Nephron progenitor cell (in vitro differentiated cells): ENCODE results near the gene H19.

ENCODE experiments used
- DNase-seq: peaks from one replicate; pipeline ENCODE4 v3.0.0; 2021
- H3K27ac Mint-ChIP-seq: 2 replicates; pipeline ENCODE4 v1.8.0; 2021; ENCODE audit warnings: mild to moderate bottlenecking, moderate library complexity, mixed read lengths
- H3K27me3 Mint-ChIP-seq: 2 replicates; pipeline ENCODE4 v1.8.0; 2021; ENCODE audit warnings: mild to moderate bottlenecking, low read depth, mixed read lengths; ENCODE audit not compliant: poor library complexity
- H3K36me3 Mint-ChIP-seq: 2 replicates; pipeline ENCODE4 v1.8.0; 2021; ENCODE audit warnings: low read depth, mixed read lengths
- H3K4me1 Mint-ChIP-seq: 2 replicates; pipeline ENCODE4 v1.8.0; 2021; ENCODE audit warnings: mixed read lengths
- H3K4me3 Mint-ChIP-seq: 2 replicates; pipeline ENCODE4 v1.8.0; 2021; ENCODE audit warnings: mild to moderate bottlenecking, moderate library complexity, mixed read lengths
- H3K9me3 Mint-ChIP-seq: 2 replicates; pipeline ENCODE4 v1.8.0; 2021; ENCODE audit warnings: mild to moderate bottlenecking, moderate library complexity, mixed read lengths
- CTCF ChIP-seq: fragments of 200-600 bp; sonication (generic); IDR thresholded peaks from 2 replicates; pipeline ENCODE4 v1.5.0; 2021; ENCODE audit warnings: antibody characterized with exemption

H19 gene

GRCh38 chr11:2002042-2002776, 4.6 kb upstream of the H19 start:
- Mint-ChIP-seq H3K4me1 (no peaks in the 10 kb centered on the region), H3K27me3 (no peaks in the 10 kb centered on the region), H3K36me3 (no peaks in the 10 kb centered on the region), H3K4me3 (no peak overlapping the region), H3K9me3 (no peaks in the 10 kb centered on the region), H3K27ac (no peak overlapping the region)
- no peak for TF ChIP-seq CTCF
- DNase-seq, result no peak

- H3K4me3 Mint-ChIP-seq, result no peak overlapping the region
- no peaks in the 10 kb centered on the region for H3K27me3 Mint-ChIP-seq
- no peak for TF ChIP-seq CTCF
- no peaks in the 10 kb centered on the region for H3K36me3 Mint-ChIP-seq
- no peaks in the 10 kb centered on the region for H3K9me3 Mint-ChIP-seq
- DNase-seq, result no peak
- no peak overlapping the region for H3K27ac Mint-ChIP-seq
- no peaks in the 10 kb centered on the region for H3K4me1 Mint-ChIP-seq
Measured at GRCh38 chr11:1998861-1999260, 1.2 kb upstream of the H19 start.

GRCh38 chr11:1998290-1998689, 648 bp upstream of the H19 start:
- Mint-ChIP-seq H3K27me3 (no peaks in the 10 kb centered on the region), H3K4me1 (no peaks in the 10 kb centered on the region), H3K27ac (no peak overlapping the region), H3K9me3 (no peaks in the 10 kb centered on the region), H3K36me3 (no peaks in the 10 kb centered on the region), H3K4me3 (no peak overlapping the region)
- TF ChIP-seq CTCF, result no peak
- no peak for DNase-seq

- no peaks in the 10 kb centered on the region for H3K36me3 Mint-ChIP-seq
- no peaks in the 10 kb centered on the region for H3K9me3 Mint-ChIP-seq
- no peaks in the 10 kb centered on the region for H3K4me1 Mint-ChIP-seq
- DNase-seq, result no peak
- no peak overlapping the region for H3K4me3 Mint-ChIP-seq
- TF ChIP-seq CTCF, result no peak
- H3K27me3 Mint-ChIP-seq, result no peaks in the 10 kb centered on the region
- no peak overlapping the region for H3K27ac Mint-ChIP-seq
Measured at GRCh38 chr11:1994121-1994520, 3.5 kb downstream of the H19 start.

DNA sequence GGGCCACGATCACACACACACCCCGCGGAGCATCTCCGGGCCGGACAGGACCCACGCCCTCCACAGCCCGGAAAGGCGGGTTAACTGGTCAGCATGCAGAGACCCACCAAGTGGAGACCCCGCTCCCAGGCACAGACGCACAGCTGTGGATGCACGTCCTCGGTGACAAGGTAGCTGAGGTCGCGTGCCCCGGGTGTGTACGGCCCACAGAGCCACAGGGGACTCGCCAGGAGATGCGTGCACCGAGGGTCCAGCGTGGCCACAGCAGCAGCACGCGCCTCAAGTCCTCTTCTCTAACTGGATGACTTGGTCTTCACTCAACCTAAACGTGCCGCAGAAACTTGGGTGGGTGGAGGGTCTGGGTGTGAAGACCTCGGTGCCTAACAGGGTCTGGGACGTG, 5.5 kb downstream of the H19 start:
- Mint-ChIP-seq H3K4me1 (no peaks in the 10 kb centered on the region), H3K9me3 (no peaks in the 10 kb centered on the region), H3K36me3 (no peaks in the 10 kb centered on the region), H3K4me3 (no peak overlapping the region), H3K27me3 (no peaks in the 10 kb centered on the region), H3K27ac (no peak overlapping the region)
- no peak for DNase-seq
- TF ChIP-seq CTCF, result no peak

DNA sequence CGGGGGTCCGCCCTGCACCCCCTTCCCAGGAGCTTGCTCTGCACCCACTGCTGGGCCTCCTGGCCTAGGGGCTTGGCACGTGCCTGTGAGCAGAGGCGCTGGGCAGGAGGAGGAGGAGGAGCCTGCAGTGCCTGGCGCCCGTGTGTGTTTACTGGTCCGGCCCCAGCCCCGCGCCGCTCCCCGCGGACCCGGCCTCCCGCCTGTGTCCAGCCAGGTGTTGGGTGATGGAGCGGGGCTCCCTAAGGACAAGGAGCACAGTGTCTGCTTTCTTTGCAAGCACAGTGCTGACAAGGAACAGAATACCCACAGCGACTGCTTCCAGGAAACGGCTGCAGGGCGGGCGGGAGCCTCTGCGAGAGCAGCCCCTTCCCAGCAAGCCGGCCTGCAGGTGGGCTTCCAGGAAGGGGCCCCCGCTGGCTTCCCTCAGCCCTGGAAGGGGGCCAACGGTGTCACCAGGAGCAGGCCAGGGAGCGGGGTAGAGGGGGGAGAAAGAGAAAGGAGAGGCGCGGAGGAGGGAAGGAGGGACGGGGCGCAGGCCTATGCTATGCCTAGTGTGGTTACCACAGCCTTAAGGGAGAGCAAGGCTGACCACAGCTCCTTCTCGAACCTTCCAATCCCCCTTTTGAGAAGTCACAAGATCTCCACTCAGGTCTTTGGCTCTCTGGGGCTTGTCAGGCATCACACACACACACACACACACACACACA, 6.6 kb downstream of the H19 start:
- Mint-ChIP-seq H3K4me3 (no peak overlapping the region), H3K36me3 (no peaks in the 10 kb centered on the region), H3K27me3 (no peaks in the 10 kb centered on the region), H3K4me1 (no peaks in the 10 kb centered on the region), H3K27ac (peak overlapping the region; percentile 77), H3K9me3 (no peaks in the 10 kb centered on the region)
- TF ChIP-seq CTCF, result no peak
- no peak for DNase-seq
